Endothelial cell of umbilical vein (primary cell): Measurements from ENCODE around the gene C17orf113. TPM values are rescaled to one million over a fixed set of nuclear protein-coding genes. Genes with fewer than 3 reads are reported as not detected.
A peak's percentile ranks its signal among the peaks of the same experiment; 100 is the strongest.

ENCODE experiments used
- BruUV-seq: library from RNA; stranded (reverse); fragments of 400-500 nt; replicated peaks from 2 replicates; lab custom pipeline; 2021; lab: Mats Ljungman, UMichigan
- CTCF ChIA-PET: fragments of 300-600, 350-600 bp; sonication (Branson Sonifier 250); formaldehyde crosslinking; loops from one replicate; lab custom pipeline; 2021; ENCODE audit warnings: antibody characterized with exemption, inconsistent platforms; lab: Charles Lee
- POLR2A ChIA-PET: fragments of 300-600, 350-600 bp; sonication (Branson Sonifier 250); formaldehyde crosslinking; loops from one replicate; lab custom pipeline; 2021; ENCODE audit warnings: antibody characterized with exemption, inconsistent platforms; lab: Charles Lee
- DNase-seq: peaks from one replicate; pipeline ENCODE4 v3.0.0-alpha.2; 2011; ENCODE audit warnings: low read depth, low spot score
- FAIRE-seq: peaks from 2 replicates; lab custom pipeline; 2011; peaks lifted over from hg19 to GRCh38; lab: Jason Lieb, UNC
- H2AFZ ChIP-seq: 2 replicates; pipeline ENCODE4 v1.6.0; 2012; ENCODE audit warnings: low read depth, low read length, control low read depth, inconsistent platforms
- H3K27ac ChIP-seq: 2 replicates; pipeline ENCODE4 v1.5.1; 2011; ENCODE audit warnings: low read depth, mild to moderate bottlenecking, control low read depth, low read length, moderate library complexity; ENCODE audit not compliant: insufficient read depth
- H3K27me3 ChIP-seq, 2 experiments: 2 replicates each; pipeline versions ENCODE4 v1.6.0 to v1.6.1; 2011; ENCODE audit warnings: low read length in 2 of 2, mixed read lengths in 1 of 2; ENCODE audit not compliant: control insufficient read depth in 2 of 2, insufficient read depth in 2 of 2
- H3K36me3 ChIP-seq, 2 experiments: 2 replicates in 1 of 2; 3 replicates in 1 of 2; pipeline ENCODE4 v1.5.1; 2011; ENCODE audit warnings: low read length in 2 of 2, mild to moderate bottlenecking in 1 of 2, moderate library complexity in 1 of 2; ENCODE audit not compliant: control insufficient read depth in 2 of 2, insufficient read depth in 2 of 2; ENCODE audit errors: extremely low read depth in 1 of 2
- H3K4me1 ChIP-seq: 3 replicates; pipeline ENCODE4 v1.5.1; 2011; ENCODE audit warnings: mild to moderate bottlenecking, low read length; ENCODE audit not compliant: control insufficient read depth, insufficient read depth; ENCODE audit errors: extremely low read depth
- H3K4me2 ChIP-seq: 2 replicates; pipeline ENCODE4 v1.6.1; 2011; ENCODE audit warnings: low read length, control low read depth, mixed read lengths; ENCODE audit not compliant: insufficient read depth
- H3K4me3 ChIP-seq, 3 experiments: fragments of 200-600 bp in 1 of 3; sonication (generic), shearing (Covaris generic) in 1 of 3; replicated peaks in 1 of 3; 2 replicates each; pipeline ENCODE4 v1.5.1; 2011 to 2016; ENCODE audit warnings: control low read depth in 3 of 3, low read length in 3 of 3, mild to moderate bottlenecking in 2 of 3, inconsistent platforms in 1 of 3, low read depth in 1 of 3, moderate library complexity in 1 of 3; ENCODE audit not compliant: insufficient read depth in 1 of 3
- H3K79me2 ChIP-seq: 2 replicates; pipeline ENCODE4 v1.6.0; 2012; ENCODE audit warnings: low read length, inconsistent platforms; ENCODE audit not compliant: control insufficient read depth, insufficient read depth
- H3K9ac ChIP-seq: replicated peaks from 2 replicates; pipeline ENCODE3; 2011; ENCODE audit warnings: low read length, control low read depth; ENCODE audit not compliant: insufficient read depth; ENCODE audit errors: extremely low read depth
- H3K9me1 ChIP-seq: replicated peaks from 3 replicates; pipeline ENCODE4 v1.6.0; 2011; ENCODE audit warnings: mild to moderate bottlenecking, low read length; ENCODE audit not compliant: control insufficient read depth, insufficient read depth; ENCODE audit errors: extremely low read depth
- H3K9me3 ChIP-seq: replicated peaks from 2 replicates; pipeline ENCODE4 v1.5.1; 2012; ENCODE audit warnings: low read length, inconsistent platforms; ENCODE audit not compliant: control insufficient read depth, insufficient read depth
- H4K20me1 ChIP-seq: replicated peaks from 2 replicates; pipeline ENCODE3; 2011; ENCODE audit warnings: mild to moderate bottlenecking, low read length; ENCODE audit not compliant: control insufficient read depth, insufficient read depth; ENCODE audit errors: extremely low read depth
- FOS ChIP-seq: IDR thresholded peaks from 2 replicates; pipeline ENCODE4 v1.6.1; 2011; ENCODE audit warnings: mild to moderate bottlenecking, low read length, moderate library complexity, borderline replicate concordance; ENCODE audit not compliant: insufficient read depth
- POLR2A ChIP-seq: IDR thresholded peaks from 2 replicates; pipeline ENCODE4 v1.6.1; 2012; ENCODE audit warnings: low read depth, mild to moderate bottlenecking, control low read depth, low read length
- POLR2AphosphoS5 ChIP-seq: IDR thresholded peaks from 2 replicates; pipeline ENCODE4 v1.6.1; 2012; ENCODE audit warnings: low read depth, mild to moderate bottlenecking, control low read depth, low read length, moderate library complexity; ENCODE audit not compliant: insufficient read depth
- dilution Hi-C: fragments of 300-500 bp; cut with MboI; formaldehyde crosslinking; loops from one replicate; pipeline ENCODE4 v1.15.0; 2019; ENCODE audit warnings: low sequenced_read_pairs; ENCODE audit not compliant: extremely low pct_ligation_motif_present
- intact Hi-C: fragments of 100-400 bp; cut with micrococcal nuclease; formaldehyde crosslinking; loops from one replicate; pipeline ENCODE4 v1.10.0; 2022
- polyA plus RNA-seq, 4 experiments: library from polyadenylated mRNA; depleted of rRNA in 3 of 4; stranded (reverse) in 3 of 4; unstranded in 1 of 4; fragments of >200 nt; gene quantifications; 2 replicates each; pipeline versions ENCODE4 v1.2.1 to v1.2.3, GENCODE V29; 2011 to 2012; ENCODE audit warnings: missing spikeins in 1 of 4
- total RNA-seq: library from RNA; stranded (reverse); gene quantifications from 2 replicates; pipeline ENCODE4 v1.2.3, GENCODE V29; 2021
- TF ChIP-seq, protein P1 (sequence below), 2 donors: IDR thresholded peaks; 1 replicate in 1 of 2; 2 replicates in 1 of 2; pipeline ENCODE4 v1.5.1; 2011; ENCODE audit warnings: low read length in 2 of 2, mild to moderate bottlenecking in 2 of 2, moderate library complexity in 2 of 2, control low read depth in 1 of 2, inconsistent platforms in 1 of 2, low read depth in 1 of 2; ENCODE audit not compliant: insufficient read depth in 1 of 2; ENCODE audit errors: extremely low read depth in 1 of 2

The C17orf113 gene
- total and polyA plus RNA-seq, 2 donors (not counting 3 experiments of a cell fraction or from before 2014, with no cell fraction given), result 0.20 to 0.30 TPM

DNA sequence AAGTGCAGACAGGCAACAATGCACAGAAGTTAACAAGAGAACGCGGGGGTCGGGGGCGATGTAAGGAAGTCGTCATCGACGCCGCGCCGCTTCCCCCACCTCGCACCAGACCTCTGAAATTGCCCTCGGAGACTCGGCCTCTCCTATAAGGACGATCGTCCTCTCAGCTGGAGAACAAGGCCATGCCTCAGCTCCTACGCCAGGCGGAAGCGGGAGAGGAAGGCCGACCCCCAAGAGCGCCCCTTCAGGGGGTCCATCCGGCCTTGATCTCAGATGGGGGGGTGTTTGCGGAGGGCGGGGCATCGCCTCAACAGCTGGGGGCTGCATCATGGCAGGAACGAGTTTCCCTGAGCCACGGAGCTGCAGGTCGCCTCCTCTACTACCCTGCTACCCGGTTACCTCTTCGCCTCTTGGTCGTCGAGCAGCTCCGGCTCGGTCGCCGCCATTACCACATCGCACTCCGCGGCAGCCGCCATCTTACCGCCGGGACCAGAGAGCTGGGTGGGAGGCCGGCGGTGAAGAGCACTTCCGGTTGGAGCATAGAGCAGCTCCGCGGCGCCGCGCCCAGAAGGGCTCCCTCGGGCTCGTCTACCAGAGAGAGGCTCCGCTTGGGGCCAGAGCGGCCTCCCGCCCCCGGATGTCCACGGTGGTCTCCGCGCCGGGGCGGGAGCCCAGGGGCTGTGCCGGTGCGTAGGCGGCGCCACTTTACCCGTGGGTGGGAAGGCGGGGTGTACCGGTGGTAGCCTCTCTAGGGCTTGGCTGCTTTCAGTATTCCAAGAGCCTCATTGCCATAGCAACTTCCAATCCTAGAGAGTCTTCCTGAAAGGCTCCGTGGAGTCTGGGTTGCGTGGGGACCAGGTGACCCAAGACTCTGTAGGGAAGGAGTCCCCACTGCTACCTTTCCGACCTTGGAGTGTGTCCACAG lies 33.2 kb downstream of the C17orf113 start, which contains the start of gene DNAJC7:
TSS of gene DNAJC7 (minus strand) at position 499 of the 925 bp plus-strand sequence. CDS start at position 476, 23 bp downstream.
- H3K4me1 ChIP-seq, result peaks cover 15% of the 10 kb centered on the region
- no peaks in the 10 kb centered on the region for H3K9me1 ChIP-seq
- peaks cover 65% of the 10 kb centered on the region for H3K79me2 ChIP-seq
- H3K27ac ChIP-seq, result peak within 1 kb of the TSS; percentile 88
- H3K4me2 ChIP-seq, result peak within 1 kb of the TSS; percentile 69
- peak within 1 kb of the TSS; percentile 69 to 96 (median 96) for H3K4me3 ChIP-seq
- DNase-seq, result peak; percentile 89
- H3K36me3 ChIP-seq, result peaks cover 0 to under 1% of the 10 kb centered on the region in 2 experiments
- CTCF ChIA-PET, result interaction anchor here (0.6 to 3.4 kb wide), 8 partner anchors 8 to 144 kb away, joined by 3 to 13 read pairs (median 4); partner anchors contain the start of gene CNP
- BruUV-seq, result TSS peak; percentile 51
- intact Hi-C loops, result loop anchor here (1.0 to 5.0 kb wide), 3 partner anchors 50 to 87 kb away; partner anchors contain the start of genes CNP and ODAD4
- H2AFZ ChIP-seq, result peak within 1 kb of the TSS; percentile 58
- TF ChIP-seq, protein P1, sequence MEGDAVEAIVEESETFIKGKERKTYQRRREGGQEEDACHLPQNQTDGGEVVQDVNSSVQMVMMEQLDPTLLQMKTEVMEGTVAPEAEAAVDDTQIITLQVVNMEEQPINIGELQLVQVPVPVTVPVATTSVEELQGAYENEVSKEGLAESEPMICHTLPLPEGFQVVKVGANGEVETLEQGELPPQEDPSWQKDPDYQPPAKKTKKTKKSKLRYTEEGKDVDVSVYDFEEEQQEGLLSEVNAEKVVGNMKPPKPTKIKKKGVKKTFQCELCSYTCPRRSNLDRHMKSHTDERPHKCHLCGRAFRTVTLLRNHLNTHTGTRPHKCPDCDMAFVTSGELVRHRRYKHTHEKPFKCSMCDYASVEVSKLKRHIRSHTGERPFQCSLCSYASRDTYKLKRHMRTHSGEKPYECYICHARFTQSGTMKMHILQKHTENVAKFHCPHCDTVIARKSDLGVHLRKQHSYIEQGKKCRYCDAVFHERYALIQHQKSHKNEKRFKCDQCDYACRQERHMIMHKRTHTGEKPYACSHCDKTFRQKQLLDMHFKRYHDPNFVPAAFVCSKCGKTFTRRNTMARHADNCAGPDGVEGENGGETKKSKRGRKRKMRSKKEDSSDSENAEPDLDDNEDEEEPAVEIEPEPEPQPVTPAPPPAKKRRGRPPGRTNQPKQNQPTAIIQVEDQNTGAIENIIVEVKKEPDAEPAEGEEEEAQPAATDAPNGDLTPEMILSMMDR (IDR thresholded peaks at IDR 0.05; ENCODE audit: extremely low read depth in 1 of 2, insufficient read depth in 1 of 2, low read depth in 1 of 2, low read length in 2 of 2), result peak in 1 of 2 donors; percentile 2
- TF ChIP-seq POLR2A, result peak; percentile 91
- no peak for TF ChIP-seq FOS
- peak; percentile 87 for TF ChIP-seq POLR2AphosphoS5
- no peaks in the 10 kb centered on the region for H3K9me3 ChIP-seq
- no peaks in the 10 kb centered on the region for H4K20me1 ChIP-seq
- H3K9ac ChIP-seq, result peak within 1 kb of the TSS; percentile 98
- dilution Hi-C loops, result no loop called here
- peak; percentile 90 for FAIRE-seq
- POLR2A ChIA-PET, result interaction anchor here (0.9 to 1.2 kb wide), 4 partner anchors 9 to 154 kb away, joined by 3 read pairs; no protein-coding TSS in a partner anchor
- no peaks in the 10 kb centered on the region for H3K27me3 ChIP-seq
